ENCODE results near the gene CNTNAP2.

- TF ChIP-seq CTCF (IDR thresholded peaks at IDR 0.05) (no peak), POLR2A (IDR thresholded peaks at IDR 0.05) (no peak)
These were observed 48.7 kb upstream of the CNTNAP2 start for GRCh38 chr7:146067880-146068279.

Measured in uterus (tissue), 2 donors.